ENCODE data around the gene RBM11. TPM values are rescaled to one million over a fixed set of nuclear protein-coding genes. Genes with fewer than 3 reads are reported as not detected.
A peak's percentile ranks its signal among the peaks of the same experiment; 100 is the strongest.
"Not testable (repeated sequence)": the region's sequence is repeated elsewhere in the genome, so short reads cannot be mapped to it uniquely, and the experiment has no call there.

Gene RBM11, protein sequence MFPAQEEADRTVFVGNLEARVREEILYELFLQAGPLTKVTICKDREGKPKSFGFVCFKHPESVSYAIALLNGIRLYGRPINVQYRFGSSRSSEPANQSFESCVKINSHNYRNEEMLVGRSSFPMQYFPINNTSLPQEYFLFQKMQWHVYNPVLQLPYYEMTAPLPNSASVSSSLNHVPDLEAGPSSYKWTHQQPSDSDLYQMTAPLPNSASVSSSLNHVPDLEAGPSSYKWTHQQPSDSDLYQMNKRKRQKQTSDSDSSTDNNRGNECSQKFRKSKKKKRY
- total RNA-seq (2022) = 0.81 and 1.7 TPM in 2 replicates
- Bru-seq, nascent RNA = percentile 31 among the genes with signal in this experiment
- BruChase-seq, experiment 1, labeled RNA remaining after a 6-hour chase = percentile 25 among the genes with signal in this experiment
- percentile 33 among the genes with signal in this experiment for BruChase-seq, experiment 2, labeled RNA remaining after a 2-hour chase
- long read RNA-seq = 0 reads

DNA sequence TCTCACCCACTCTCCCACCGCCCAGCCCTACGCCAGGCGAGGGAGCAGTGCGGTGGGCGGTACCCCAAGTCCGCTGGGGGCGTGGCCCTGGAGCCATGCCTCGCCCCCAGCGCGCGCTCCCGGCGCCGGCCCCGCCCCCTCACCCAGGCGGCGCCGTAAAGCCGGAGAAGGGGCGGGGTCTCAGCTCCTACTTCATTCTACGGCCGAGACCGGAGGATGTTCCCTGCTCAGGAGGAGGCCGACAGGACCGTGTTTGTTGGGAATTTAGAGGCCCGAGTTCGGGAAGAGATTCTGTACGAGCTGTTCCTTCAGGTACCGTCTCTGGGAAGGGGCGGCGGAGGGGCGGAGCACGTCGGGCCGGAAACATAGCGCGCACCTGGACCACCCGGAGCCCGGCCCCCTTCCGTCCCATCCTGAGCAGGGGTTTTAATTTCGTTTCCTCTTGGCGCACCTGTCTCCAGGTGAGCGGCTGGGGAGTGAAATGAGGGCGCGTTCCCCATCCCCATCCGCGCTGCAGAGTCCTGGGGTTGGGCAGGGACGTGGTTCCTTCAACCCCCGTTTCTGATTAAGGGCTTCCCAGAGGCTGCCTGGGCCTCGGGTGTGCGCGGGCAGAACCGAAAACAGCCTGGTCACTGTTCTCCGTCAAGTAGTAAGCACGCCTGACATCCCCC, at the start of gene RBM11:
Gene RBM11 (plus strand): TSS at position 187 of the 671 bp plus-strand sequence. CDS start 30 bp downstream, at position 217.
- Mint-ChIP-seq H3K4me1 (ENCODE audit: low read depth, unreplicated experiment) (no peaks in the 10 kb centered on the region), H3K27ac (ENCODE audit: unreplicated experiment) (no peak within 1 kb of the TSS), H3K36me3 (ENCODE audit: insufficient read depth, unreplicated experiment) (peaks cover 5% of the 10 kb centered on the region), H3K4me3 (ENCODE audit: low read depth, unreplicated experiment) (peak within 1 kb of the TSS; percentile 57), H3K9me3 (ENCODE audit: low read depth, unreplicated experiment) (no peaks in the 10 kb centered on the region), H3K27me3 (ENCODE audit: unreplicated experiment) (no peaks in the 10 kb centered on the region)
- intact Hi-C loops (cut with micrococcal nuclease; ENCODE audit: unreplicated experiment) = no loop called here
- CTCF ChIA-PET = no interaction called here
- TF ChIP-seq, protein P1, sequence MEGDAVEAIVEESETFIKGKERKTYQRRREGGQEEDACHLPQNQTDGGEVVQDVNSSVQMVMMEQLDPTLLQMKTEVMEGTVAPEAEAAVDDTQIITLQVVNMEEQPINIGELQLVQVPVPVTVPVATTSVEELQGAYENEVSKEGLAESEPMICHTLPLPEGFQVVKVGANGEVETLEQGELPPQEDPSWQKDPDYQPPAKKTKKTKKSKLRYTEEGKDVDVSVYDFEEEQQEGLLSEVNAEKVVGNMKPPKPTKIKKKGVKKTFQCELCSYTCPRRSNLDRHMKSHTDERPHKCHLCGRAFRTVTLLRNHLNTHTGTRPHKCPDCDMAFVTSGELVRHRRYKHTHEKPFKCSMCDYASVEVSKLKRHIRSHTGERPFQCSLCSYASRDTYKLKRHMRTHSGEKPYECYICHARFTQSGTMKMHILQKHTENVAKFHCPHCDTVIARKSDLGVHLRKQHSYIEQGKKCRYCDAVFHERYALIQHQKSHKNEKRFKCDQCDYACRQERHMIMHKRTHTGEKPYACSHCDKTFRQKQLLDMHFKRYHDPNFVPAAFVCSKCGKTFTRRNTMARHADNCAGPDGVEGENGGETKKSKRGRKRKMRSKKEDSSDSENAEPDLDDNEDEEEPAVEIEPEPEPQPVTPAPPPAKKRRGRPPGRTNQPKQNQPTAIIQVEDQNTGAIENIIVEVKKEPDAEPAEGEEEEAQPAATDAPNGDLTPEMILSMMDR (IDR thresholded peaks at IDR 0.05; ENCODE audit: unreplicated experiment) = no peak
- DNase-seq = peak; percentile 59
- BruUV-seq (replicated peaks) = no TSS peak

DNA sequence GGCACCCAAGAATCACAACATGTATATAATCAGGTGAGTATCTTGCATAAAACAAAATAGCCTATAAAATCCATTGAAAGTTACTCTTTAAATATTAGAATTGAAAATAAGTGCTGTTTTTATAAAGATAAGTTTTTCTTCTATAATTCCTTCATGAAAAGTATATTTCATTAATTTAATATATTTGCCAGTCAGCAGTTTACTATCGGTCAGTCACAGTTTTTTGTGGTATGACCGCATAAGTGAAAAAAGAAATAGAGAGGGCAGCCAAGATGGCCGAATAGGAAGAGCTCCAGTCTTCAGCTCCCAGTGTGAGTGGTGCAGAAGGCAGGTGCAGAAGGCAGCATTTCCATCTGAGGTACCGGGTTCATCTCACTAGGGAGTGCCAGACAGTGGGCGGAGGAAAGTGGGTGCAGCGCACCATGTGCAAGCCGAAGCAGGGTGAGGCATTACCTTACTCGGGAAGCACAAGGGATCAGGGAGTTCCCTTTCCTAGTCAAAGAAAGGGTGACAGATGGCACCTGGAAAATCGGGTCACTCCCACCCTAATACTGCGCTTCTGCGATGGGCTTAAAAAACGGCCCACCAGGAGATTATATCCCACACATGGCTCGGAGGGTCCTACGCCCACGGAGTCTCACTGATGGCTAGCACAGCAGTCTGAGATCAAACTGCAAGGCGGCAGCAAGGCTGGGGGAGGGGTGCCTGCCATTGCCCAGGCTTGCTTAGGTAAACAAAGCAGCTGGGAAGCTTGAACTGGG, 49.3 kb upstream of the RBM11 start:
- H3K9me3 Mint-ChIP-seq (ENCODE audit: low read depth, unreplicated experiment); H3K36me3 Mint-ChIP-seq (ENCODE audit: insufficient read depth, unreplicated experiment); CTCF ChIA-PET; H3K4me3 Mint-ChIP-seq (ENCODE audit: low read depth, unreplicated experiment); H3K4me1 Mint-ChIP-seq (ENCODE audit: low read depth, unreplicated experiment); intact Hi-C loops (cut with micrococcal nuclease; ENCODE audit: unreplicated experiment); H3K27ac Mint-ChIP-seq (ENCODE audit: unreplicated experiment); H3K27me3 Mint-ChIP-seq (ENCODE audit: unreplicated experiment); BruUV-seq (replicated peaks); DNase-seq: not testable (repeated sequence)

DNA sequence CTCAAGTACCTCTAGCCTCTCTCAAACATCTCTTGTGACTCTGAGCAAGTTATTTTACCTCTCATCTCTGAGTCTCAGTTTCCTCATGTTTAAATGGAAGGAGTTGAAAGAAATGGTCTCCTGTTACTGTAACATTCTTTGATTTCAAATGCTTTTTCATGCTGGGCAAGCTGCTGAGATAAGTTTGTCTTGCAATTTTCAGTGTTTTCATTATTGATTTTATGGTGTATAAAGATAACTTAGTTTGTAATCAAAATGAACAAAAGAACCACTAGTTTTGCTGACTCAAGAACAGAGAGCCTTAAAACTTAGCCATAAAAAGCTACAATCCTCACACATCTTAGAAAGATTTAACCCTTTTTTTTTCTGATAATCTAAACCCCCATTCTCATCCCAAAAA, 9.7 kb upstream of the RBM11 start:
- H3K27me3 Mint-ChIP-seq (ENCODE audit: unreplicated experiment) = no peaks in the 10 kb centered on the region
- H3K27ac Mint-ChIP-seq (ENCODE audit: unreplicated experiment) = no peak overlapping the region
- intact Hi-C loops (cut with micrococcal nuclease; ENCODE audit: unreplicated experiment) = no loop called here
- TF ChIP-seq, protein P1 (IDR thresholded peaks at IDR 0.05; ENCODE audit: unreplicated experiment) = no peak
- DNase-seq = no peak
- H3K36me3 Mint-ChIP-seq (ENCODE audit: insufficient read depth, unreplicated experiment) = no peaks in the 10 kb centered on the region
- H3K4me3 Mint-ChIP-seq (ENCODE audit: low read depth, unreplicated experiment) = no peak overlapping the region
- no TSS peak for BruUV-seq (replicated peaks)
- no peaks in the 10 kb centered on the region for H3K4me1 Mint-ChIP-seq (ENCODE audit: low read depth, unreplicated experiment)
- H3K9me3 Mint-ChIP-seq (ENCODE audit: low read depth, unreplicated experiment) = no peaks in the 10 kb centered on the region
- CTCF ChIA-PET = interaction anchor here (0.5 kb wide), 1 partner anchor 47 kb away, joined by 3 read pairs; no protein-coding TSS in a partner anchor

DNA sequence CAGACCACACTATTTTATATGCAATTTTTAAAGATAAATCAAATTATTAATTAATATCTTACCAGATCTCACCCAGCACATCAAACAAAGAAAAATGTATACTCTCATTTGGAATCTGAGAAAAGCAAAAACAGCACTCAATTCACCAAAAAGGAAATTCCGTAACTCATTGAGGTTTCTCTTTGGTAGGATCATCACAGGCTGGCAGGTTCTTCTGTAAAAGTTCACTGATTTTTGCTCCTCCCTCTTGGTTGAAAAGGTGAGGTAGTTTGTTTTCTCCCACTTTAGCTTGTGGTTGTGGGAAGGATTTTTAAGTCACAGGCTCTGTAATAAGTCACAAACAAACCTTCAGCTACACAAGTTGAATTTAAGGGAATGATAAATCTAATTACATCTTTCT, 5.2 kb upstream of the RBM11 start, which contains the start of gene LIPI:
Gene LIPI (minus strand): TSS at position 218 of the 400 bp plus-strand sequence. CDS start 110 bp downstream, at position 108.
- CTCF ChIA-PET = no interaction called here
- Mint-ChIP-seq H3K36me3 (ENCODE audit: insufficient read depth, unreplicated experiment) (no peaks in the 10 kb centered on the region), H3K9me3 (ENCODE audit: low read depth, unreplicated experiment) (no peaks in the 10 kb centered on the region), H3K27ac (ENCODE audit: unreplicated experiment) (no peak within 1 kb of the TSS), H3K27me3 (ENCODE audit: unreplicated experiment) (no peaks in the 10 kb centered on the region), H3K4me3 (ENCODE audit: low read depth, unreplicated experiment) (no peak within 1 kb of the TSS), H3K4me1 (ENCODE audit: low read depth, unreplicated experiment) (no peaks in the 10 kb centered on the region)
- no TSS peak for BruUV-seq (replicated peaks)
- intact Hi-C loops (cut with micrococcal nuclease; ENCODE audit: unreplicated experiment) = no loop called here
- TF ChIP-seq, protein P1 (IDR thresholded peaks at IDR 0.05; ENCODE audit: unreplicated experiment) = no peak
- DNase-seq = no peak
